LNCAP (cell line): ENCODE results near the gene TRAIP.

Source experiments
- CTCF ChIP-seq: fragments of 450-650 bp; IDR thresholded peaks from 2 replicates; pipeline ENCODE4 v1.5.1; 2017; ENCODE audit warnings: mild to moderate bottlenecking

Gene TRAIP

GRCh38 chr3:49856181-49857005 is at the start of gene TRAIP:
Gene TRAIP, minus strand, starts transcription at chr3:49856564. Its CDS starts 111 bp downstream, at chr3:49856453.
- TF ChIP-seq CTCF, result no peak

GRCh38 chr3:49903451-49904424 is 47.4 kb upstream of the TRAIP start, which contains the start of gene MST1R:
Gene MST1R, minus strand, starts transcription at chr3:49903873. Its CDS starts 264 bp downstream, at chr3:49903609.
- TF ChIP-seq CTCF, result no peak

DNA sequence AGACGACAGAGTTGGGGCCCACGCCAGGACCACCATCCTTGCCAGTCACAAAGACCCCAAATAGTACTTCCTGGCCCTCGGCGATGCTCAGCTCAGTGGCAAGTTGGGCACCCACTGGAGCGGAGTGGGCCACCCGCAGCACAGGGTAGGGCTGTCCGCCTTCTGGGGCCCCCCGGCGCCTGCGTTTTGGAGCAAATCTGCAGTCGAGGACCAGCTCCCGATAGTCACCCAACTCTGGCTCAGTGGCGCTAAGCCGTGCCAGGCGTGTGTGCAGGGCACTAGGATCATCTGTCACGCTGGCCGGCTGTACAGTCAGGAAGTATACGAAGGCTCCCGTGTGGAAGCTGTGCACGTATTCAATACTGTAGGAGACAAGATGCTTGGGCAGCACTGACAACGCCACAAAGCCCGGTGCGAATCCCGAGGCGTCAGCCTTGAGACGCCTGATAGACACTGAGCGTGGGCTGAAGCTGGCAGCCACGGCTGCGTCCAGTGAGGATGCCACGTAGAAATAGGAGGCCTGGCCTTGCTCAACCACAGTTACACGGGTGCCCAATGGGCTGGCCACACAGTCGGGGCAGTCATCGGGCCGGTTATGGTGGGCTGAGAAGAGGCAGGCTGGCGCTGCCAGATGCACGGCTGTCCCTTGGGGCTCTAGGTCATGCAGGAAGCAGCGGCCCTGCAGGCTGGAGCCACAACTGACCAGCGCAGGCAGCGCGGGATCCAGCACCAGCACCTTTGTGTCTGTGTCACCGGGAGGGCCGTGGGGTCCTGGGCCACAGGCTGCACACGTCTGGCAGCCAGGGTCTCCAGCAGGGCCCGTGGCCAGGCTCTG is 46.4 kb upstream of the TRAIP start:
- TF ChIP-seq CTCF, result no peak

GRCh38 chr3:49901366-49902339 is 45.3 kb upstream of the TRAIP start:
- TF ChIP-seq CTCF, result no peak

GRCh38 chr3:49900491-49901153 is 44.3 kb upstream of the TRAIP start:
- no peak for TF ChIP-seq CTCF

- no peak for TF ChIP-seq CTCF
These were observed 43.5 kb upstream of the TRAIP start for GRCh38 chr3:49899815-49900214.
